ENCODE results near the gene HYLS1.
A peak's percentile ranks its signal among the peaks of the same experiment; 100 is the strongest.

HYLS1 gene

GRCh38 chr11:125934473-125934872, 47.0 kb downstream of the HYLS1 start:
- DNase-seq: no peak

GRCh38 chr11:125935056-125935455, 47.6 kb downstream of the HYLS1 start:
- DNase-seq: no peak

- DNase-seq: no peak
Measured at GRCh38 chr11:125935618-125936199, 48.2 kb downstream of the HYLS1 start.

- DNase-seq: no peak
Measured at GRCh38 chr11:125938418-125938817, 51.0 kb downstream of the HYLS1 start.

- DNase-seq: no peak
Measured at GRCh38 chr11:125939081-125939521, 51.6 kb downstream of the HYLS1 start.

GRCh38 chr11:125940145-125940544, 52.7 kb downstream of the HYLS1 start:
- no peak for DNase-seq

GRCh38 chr11:125941267-125941618, 53.8 kb downstream of the HYLS1 start:
- no peak for DNase-seq

- DNase-seq: peak; percentile 26
Measured at GRCh38 chr11:125941619-125942611, 54.4 kb downstream of the HYLS1 start.

- DNase-seq: no peak
Measured at GRCh38 chr11:125942771-125943428, 55.4 kb downstream of the HYLS1 start.

GRCh38 chr11:125943661-125944349, 56.3 kb downstream of the HYLS1 start:
- DNase-seq: no peak

- DNase-seq: no peak
Measured at GRCh38 chr11:125944350-125945010, 57.0 kb downstream of the HYLS1 start.

GRCh38 chr11:125945011-125945796, 57.7 kb downstream of the HYLS1 start:
- no peak for DNase-seq

- no peak for DNase-seq
Measured at GRCh38 chr11:125945797-125946520, 58.5 kb downstream of the HYLS1 start, which contains the start of gene VSIG10L2. VSIG10L2 (plus strand) TSS chr11:125946044; CDS start chr11:125946056, 12 bp downstream.

- no peak for DNase-seq
Measured at GRCh38 chr11:125946712-125947418, 59.4 kb downstream of the HYLS1 start.

- no peak for DNase-seq
Measured at GRCh38 chr11:125947419-125948277, 60.2 kb downstream of the HYLS1 start.

- DNase-seq: no peak
Measured at GRCh38 chr11:125948278-125949051, 61.0 kb downstream of the HYLS1 start.

- DNase-seq: no peak
Measured at GRCh38 chr11:125949271-125950177, 62.1 kb downstream of the HYLS1 start.
